DMS 273 treated with DMSO at 0.1 percent for 48 hours (cell line): ENCODE measurements around the gene DDX20.
"Not testable (repeated sequence)": the region's sequence is repeated elsewhere in the genome, so short reads cannot be mapped to it uniquely, and the experiment has no call there.

Experiments
- DNase-seq: peaks from one replicate; lab custom pipeline; 2025; lab: John Stamatoyannopoulos, UW

The DDX20 gene

DNA sequence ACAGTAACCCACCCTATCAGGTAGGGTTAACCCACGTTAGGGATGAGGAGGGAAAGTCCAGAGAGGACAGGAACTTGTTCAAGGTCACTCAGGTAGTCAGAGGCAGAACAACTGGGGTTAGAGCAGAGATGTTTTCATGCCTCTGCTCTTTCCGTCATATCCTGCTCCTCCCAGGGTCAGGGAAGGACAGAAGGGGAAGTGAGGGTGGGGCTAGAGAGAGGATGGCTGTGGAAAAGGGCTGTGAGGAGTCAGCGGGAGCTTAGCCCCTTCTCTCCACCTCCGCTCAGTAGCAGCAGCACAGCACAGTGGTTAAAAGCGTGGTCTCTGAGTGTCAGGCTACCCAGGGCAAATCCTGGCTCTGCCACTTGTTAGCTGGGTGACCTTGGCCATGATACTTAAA is 36.5 kb downstream of the DDX20 start:
- no peak for DNase-seq

DNA sequence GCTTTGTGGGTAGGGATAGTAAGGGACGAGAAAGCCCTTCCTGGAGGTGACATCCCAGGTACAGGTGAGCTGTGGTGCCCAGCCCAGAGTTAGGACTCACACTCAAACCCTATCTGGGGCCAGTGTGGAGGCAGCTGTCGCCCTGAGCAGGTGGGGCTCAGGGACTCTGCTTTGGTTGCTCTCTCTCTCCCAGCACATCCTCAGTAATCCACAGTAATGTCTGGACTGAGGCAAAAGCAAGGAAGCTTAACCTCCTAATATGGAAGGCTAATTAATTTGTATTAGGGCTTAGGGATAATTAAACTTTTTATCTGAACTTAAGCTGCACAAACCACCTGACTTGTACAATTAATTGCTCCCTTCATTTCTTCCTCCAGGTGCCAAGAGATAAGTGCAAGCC is 38.2 kb downstream of the DDX20 start:
- DNase-seq: no peak

DNA sequence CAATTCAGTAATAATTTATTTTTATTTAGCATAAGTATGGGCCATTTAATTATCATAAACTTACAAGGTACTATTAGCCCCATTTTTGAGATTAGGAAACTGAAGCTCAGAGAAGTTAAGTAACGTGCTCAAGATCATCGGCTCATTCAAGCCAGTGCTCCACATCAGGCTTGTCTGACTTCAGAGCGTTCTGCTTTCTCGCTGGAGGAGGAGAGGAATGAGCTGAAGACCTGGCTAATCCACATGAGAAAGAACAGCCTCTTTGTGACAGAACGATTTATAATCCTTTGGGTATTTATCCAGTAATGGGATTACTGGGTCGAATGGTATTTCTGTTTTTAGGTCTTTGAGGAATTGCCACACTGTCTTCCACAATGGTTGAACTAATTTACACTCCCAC is 39.7 kb downstream of the DDX20 start:
- DNase-seq: no peak

DNA sequence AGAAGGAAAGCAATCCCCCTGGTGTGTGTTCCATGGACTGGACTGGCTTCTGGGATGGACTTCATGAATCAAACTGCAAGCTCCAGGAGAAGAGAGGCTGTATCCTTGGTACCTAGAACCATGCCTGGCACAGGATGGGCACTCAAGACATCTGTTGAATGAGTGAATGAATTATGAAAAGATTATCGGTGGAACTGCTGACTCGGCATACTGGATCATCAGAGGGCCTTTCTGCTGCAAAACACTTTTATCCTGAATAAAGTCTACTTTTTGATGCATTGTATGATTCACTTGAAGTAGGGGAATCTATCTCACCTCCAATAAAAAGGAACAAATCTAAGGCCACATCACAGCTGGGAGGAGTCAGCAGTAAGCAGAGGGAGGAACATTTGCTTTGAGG is 42.9 kb downstream of the DDX20 start:
- DNase-seq: no peak

DNA sequence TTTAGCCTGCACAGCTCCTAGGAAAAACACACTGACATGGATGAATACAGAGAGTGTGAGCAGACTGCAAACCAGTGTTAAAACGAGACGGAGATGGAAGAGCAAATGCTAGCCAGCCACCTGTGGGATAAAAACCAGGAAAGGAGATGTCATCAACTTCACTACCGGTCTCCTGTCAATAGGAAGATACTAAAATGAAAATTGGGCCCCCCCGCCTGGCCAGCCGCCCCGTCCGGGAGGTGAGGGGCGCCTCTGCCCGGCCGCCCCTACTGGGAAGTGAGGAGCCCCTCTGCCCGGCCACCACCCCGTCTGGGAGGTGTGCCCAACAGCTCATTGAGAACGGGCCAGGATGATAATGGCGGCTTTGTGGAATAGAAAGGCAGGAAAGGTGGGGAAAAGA is 44.0 kb downstream of the DDX20 start:
- DNase-seq: not testable (repeated sequence)

DNA sequence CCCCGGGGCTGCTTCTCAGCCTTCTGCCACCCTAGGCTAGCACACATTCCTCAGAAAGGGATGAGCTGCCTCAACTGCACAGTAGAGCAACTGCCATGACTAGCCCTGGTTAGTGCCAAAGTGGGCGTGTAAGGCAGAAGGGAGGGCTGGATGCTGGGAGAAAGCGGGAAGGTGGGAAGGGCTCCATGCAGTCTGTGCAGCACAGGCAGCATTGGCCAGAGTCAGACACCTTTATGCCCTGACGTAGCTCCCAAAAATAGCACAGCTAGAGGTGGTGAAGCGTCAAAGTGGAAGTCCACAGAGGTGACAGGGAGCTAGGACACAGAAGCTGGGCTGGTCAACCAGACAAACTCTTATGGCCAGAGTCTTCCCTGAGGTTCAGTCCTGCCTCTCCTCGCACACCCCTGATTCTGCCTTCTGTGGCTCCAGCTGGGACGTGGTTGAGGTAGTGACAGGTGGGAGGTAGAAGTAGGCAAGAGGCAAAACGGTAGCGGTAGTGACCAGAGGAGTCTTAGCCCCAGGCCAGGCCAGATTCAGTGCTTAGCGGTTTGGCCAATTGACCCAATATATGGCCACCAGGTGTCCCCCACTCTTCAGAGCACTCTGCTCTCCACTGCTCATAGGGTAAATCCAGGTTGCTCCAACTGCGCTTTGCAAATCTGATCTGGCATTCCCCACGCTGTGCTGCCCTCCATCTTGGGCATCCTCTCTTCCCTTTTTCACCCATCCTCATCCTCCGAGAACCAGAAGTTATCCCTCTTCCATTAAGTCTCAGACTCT is 45.6 kb downstream of the DDX20 start:
- no peak for DNase-seq

DNA sequence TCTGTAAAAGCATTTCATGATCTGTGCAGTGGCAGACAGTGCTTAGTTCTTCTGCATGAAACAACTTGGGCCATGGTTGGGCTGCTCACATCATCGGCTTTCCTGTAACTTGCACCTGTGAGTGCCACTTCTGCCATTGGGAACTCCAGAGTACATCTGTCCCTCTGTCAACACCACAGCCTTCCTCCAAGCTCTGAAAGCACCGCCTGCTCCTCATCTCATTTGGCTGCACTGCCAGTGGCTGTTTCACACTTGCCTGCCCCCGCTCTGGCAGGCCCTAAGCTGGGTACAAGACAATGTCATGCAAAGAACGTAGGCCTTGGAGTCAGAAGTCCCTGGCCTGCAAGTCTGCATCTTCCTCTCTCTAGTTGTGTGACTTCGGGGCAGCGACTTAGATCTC is 46.4 kb downstream of the DDX20 start:
- no peak for DNase-seq

DNA sequence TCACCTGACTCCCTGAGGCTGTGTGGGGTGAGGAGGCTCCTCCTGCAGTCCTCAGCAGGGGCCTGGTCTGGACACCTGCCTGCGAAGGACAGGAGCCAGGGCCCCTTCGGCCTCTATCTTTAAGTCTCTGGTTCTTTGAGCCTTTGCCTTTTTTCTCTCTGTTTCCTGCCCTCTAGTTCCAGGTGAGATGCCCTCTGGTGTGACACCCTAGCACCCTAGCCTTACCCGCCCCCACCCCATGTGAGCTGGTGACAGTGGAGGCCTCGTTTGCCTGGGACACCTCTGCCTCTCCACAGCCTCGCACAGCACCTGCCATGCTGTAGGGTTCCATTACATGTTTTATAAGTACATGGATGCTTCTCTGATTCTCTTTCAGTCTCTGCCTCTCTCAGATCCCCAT is 47.3 kb downstream of the DDX20 start:
- DNase-seq: no peak

DNA sequence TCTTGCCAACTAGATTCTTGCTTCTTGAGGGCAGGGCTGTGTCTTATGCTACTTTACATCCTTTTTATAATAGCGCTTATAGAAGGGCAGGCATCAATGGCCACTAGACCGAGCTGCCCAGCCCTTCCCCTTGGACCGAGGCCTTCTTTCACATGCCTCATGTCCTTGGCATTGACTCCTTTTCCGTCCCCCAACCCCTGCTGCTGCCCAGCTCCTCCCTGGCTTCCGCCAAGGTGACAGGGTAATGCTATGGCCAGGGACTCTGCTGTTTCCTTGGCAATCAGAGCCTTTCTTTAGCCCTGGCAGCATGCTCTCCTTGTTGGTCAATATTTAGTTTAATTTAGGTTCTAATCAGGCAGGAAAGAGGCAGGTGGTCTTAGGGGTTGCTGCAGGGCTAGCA is 48.2 kb downstream of the DDX20 start:
- no peak for DNase-seq

DNA sequence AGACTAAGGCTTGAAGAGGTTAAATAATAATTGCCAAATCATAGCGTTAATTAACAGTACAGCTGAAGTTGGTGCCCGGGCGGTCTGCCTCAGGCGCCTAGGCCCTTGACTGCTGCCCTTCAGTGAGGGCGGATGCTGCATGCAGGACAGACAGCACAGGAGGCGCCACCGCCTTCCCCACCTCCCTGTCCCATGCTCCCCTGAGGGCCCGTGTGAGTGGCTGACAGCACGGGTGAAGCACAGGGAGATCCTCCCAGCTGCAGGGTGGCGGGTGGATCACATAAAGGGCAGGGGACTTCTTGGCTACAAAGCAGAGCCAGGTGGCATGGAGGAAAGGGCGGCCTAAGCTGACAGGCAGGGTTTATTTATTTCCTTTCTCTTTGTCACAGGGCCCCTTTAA is 49.1 kb downstream of the DDX20 start:
- DNase-seq: no peak

DNA sequence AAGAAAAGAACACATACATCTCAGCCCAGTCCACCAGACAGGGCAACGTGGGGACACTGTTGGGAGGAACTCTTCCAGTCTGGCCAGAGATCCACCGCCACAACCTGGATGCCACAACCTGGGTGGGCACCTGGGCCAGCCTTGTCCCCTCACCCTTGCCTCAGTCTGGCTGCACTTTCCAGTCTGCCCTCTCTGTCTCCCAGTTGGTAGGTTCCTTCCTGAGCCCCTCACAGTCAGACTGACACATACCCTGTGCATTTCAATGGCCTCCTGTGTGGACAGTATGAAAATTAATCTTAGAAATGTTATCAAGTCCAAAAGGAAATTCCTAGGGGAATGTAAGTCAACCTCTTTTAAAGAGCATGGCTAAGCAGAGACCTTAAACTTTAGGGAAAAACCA is 49.5 kb downstream of the DDX20 start:
- DNase-seq: no peak

DNA sequence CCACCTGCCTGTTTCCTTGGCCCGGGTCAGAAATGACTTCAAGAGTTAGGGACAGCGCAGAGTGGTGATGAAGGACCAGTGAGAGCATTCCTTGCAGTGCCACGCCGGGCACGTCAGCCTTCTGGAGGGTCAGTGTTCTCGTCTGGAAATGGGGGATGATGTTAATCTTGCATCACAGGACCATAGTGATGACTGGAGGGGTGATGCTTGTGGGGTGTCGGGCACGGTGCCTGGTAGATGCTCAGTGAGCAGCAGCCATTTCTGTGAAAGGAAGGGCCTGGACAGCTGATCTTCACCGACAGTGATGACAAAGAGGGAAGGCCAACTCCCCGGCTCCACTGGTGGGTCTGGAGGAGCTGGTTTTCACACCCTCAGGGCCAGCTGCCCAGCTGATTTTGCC is 56.2 kb downstream of the DDX20 start:
- no peak for DNase-seq

DNA sequence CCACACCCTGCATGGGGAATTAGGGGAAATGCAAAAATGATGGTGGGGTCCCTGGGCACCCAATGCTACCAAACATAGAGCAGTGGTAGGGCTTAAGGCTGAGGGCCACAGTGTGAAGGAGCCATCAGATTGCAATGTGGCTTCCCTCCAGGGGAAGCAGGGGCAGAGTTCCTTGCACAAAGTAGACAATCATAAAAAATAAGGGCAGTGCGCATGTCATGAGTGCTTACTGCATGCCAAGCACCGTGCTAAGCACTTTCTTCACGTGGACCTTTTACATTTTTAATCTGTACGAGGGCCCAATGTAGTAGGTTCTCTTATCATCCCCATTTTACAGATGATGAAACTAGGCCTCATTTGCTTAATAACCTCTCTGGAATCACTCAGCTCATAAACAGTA is 56.6 kb downstream of the DDX20 start:
- DNase-seq: no peak

DNA sequence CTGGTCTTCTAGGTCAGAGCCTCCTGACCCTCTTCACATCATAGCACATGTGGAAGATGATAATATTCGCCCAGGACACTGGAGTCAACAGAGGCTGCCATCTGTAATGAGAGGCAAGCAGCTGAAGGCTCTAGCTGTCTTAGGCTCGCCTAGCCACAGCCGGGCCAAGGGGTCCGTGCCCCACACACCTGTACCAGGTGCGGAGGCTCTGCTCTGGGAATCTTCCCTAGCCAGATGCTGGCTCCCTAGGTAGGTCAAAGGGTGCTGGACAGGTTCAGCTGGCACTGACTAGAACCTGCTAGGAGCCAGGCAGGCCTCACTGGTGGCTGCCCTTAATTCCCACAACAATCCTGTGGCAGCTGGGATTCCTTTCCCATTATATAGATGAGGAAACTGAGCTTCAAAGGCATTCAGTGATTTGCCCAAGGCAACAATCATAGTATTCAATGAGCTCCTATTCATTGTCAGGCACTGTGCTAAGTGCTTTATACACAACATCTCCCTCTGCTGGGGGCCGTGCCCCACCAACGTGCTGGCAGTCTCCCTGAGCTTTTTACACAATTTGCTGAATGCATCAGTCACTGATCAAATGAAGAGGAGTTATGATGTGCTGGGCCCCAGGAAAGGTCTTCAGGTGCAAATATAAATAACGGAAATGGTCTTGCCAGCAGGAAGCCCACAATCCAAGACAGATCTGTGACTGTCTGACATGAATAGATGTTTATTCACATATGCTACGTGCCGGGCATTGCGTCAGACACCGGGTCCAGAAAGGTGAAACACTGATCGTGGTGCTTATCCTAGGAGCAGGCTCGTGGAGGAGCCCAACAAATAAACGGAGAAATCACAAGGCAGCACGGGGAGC is 58.0 kb downstream of the DDX20 start:
- no peak for DNase-seq

DNA sequence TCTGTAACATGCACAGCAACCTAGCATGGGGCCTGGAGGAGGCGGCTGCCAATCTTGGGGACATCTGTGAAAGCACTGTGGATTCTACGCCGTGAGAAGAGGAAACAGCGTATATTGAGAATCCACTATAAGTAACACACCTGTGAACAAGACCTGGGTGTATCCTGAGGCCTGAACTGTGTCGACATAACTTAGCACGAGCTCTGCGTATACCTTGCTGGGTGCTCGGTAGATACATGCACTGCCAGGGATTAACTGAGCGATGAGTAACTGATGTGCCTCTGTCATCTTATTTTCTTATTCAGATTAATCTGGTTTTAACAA is 58.6 kb downstream of the DDX20 start:
- no peak for DNase-seq

DNA sequence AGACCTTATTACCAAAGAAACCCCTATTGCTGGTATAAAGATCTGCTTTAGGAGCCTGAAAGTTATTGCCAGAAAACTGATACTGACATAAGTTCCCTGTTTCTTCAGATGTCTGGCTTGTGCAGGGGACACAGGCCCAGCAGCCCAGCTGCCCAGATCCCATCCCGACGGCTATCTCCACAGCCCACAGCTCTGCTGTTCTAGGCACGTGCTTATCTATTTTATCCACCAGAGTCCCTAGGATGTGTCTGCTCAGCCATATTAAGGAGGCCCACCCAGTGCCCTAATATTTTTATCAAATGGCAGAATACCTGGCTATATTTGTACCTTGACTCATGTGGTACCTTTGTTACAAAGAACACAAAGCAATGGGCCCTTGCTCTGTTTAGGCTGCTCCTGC is 58.9 kb downstream of the DDX20 start:
- DNase-seq: no peak
